Activated T-cell treated with anti-CD3 and anti-CD28 coated beads, Interleukin-2, amount 50 U/mL, for 4 hours (primary cell): ENCODE results near the gene EPSTI1. TPM values are rescaled to one million over a fixed set of nuclear protein-coding genes. Genes with fewer than 3 reads are reported as not detected.

Experiments used
- ATAC-seq, 2 donors: fragments of 200-7000 bp; cut with Tn5 transposase; one replicate each; pipeline ENCODE4 v1.10.0; 2021
- DNase-seq: peaks from one replicate; pipeline ENCODE4 v3.0.0-alpha.2; 2020
- H3K27me3 Mint-ChIP-seq: one replicate; pipeline ENCODE4 v1.8.0; 2021; ENCODE audit warnings: low read depth, mixed read lengths
- H3K36me3 Mint-ChIP-seq: one replicate; pipeline ENCODE4 v1.8.0; 2022; ENCODE audit warnings: mixed read lengths; ENCODE audit not compliant: insufficient read depth
- H3K4me1 Mint-ChIP-seq: one replicate; pipeline ENCODE4 v1.8.0; 2021; ENCODE audit warnings: low read depth, mixed read lengths
- H3K4me3 Mint-ChIP-seq: one replicate; pipeline ENCODE4 v1.8.0; 2021; ENCODE audit warnings: mild to moderate bottlenecking, moderate library complexity, mixed read lengths
- H3K9me3 Mint-ChIP-seq: one replicate; pipeline ENCODE4 v1.8.0; 2021; ENCODE audit warnings: mixed read lengths
- total RNA-seq, 3 donors: library from RNA; stranded (reverse); gene quantifications; one replicate each; pipeline ENCODE4 v1.2.1, GENCODE V29; 2021

The EPSTI1 gene
- total RNA-seq, 3 donors from 2014 or later, result 8.9 to 18.1 (median 10.2) TPM

GRCh38 chr13:42847891-42848663, 144.0 kb downstream of the EPSTI1 start:
- no peak overlapping the region for H3K4me3 Mint-ChIP-seq
- H3K4me1 Mint-ChIP-seq, result no peaks in the 10 kb centered on the region
- no peak for DNase-seq
- H3K9me3 Mint-ChIP-seq, result no peaks in the 10 kb centered on the region
- no peaks in the 10 kb centered on the region for H3K36me3 Mint-ChIP-seq
- H3K27me3 Mint-ChIP-seq, result no peaks in the 10 kb centered on the region
- no peak for ATAC-seq

- DNase-seq, result no peak
- Mint-ChIP-seq H3K9me3 (no peaks in the 10 kb centered on the region), H3K4me3 (no peak overlapping the region), H3K27me3 (no peaks in the 10 kb centered on the region), H3K36me3 (no peaks in the 10 kb centered on the region), H3K4me1 (peaks cover 1% of the 10 kb centered on the region)
- no peak for ATAC-seq
Measured at GRCh38 chr13:42836930-42837690, 154.9 kb downstream of the EPSTI1 start.

Other genes starting within 250 kb of the EPSTI1 start
- not detected for gene FAM216B, start 210.7 kb downstream of the EPSTI1 start, total RNA-seq
- 10 to 100 TPM in 2 of 3 donors, 1 to 10 TPM in 1; 5.7 to 16.0 (median 14.2) TPM for gene DNAJC15, start 31.3 kb upstream of the EPSTI1 start, total RNA-seq